H1 (cell line): ENCODE measurements around the gene MMP15. TPM values are rescaled to one million over a fixed set of nuclear protein-coding genes. Genes with fewer than 3 reads are reported as not detected.

Experiments
- CTCF ChIA-PET: fragments of 300-600 bp; sonication (Branson Sonifier 250); formaldehyde crosslinking; loops from one replicate; lab custom pipeline; 2021; ENCODE audit not compliant: partially characterized antibody; lab: Charles Lee
- POLR2A ChIA-PET: fragments of 300-600 bp; sonication (Branson Sonifier 250); formaldehyde crosslinking; loops from one replicate; lab custom pipeline; 2021; ENCODE audit warnings: inconsistent platforms; ENCODE audit not compliant: partially characterized antibody; lab: Charles Lee
- DNase-seq, 2 experiments: peaks; one replicate each; pipeline versions ENCODE4 v3.0.0 to v3.0.0-alpha.2; 2010 to 2022; ENCODE audit warnings: low spot score in 2 of 2, low read depth in 1 of 2, mixed read lengths in 1 of 2
- FAIRE-seq: peaks from 2 replicates; lab custom pipeline; 2011; peaks lifted over from hg19 to GRCh38; lab: Jason Lieb, UNC
- H2AFZ ChIP-seq: 2 replicates; pipeline ENCODE4 v1.8.1; 2012; ENCODE audit warnings: low read length, inconsistent platforms
- H2AK5ac ChIP-seq: 2 replicates; pipeline ENCODE4 v1.6.1; 2013; ENCODE audit warnings: low read depth, low read length
- H2BK120ac ChIP-seq: replicated peaks from 2 replicates; pipeline ENCODE3; 2013; ENCODE audit warnings: low read depth, low read length, inconsistent platforms
- H2BK12ac ChIP-seq: 2 replicates; pipeline ENCODE4 v1.6.1; 2013; ENCODE audit warnings: low read depth, low read length
- H2BK15ac ChIP-seq: 2 replicates; pipeline ENCODE4 v1.6.1; 2013; ENCODE audit warnings: low read length
- H2BK20ac ChIP-seq: 2 replicates; pipeline ENCODE4 v1.6.1; 2013; ENCODE audit warnings: low read length
- H2BK5ac ChIP-seq: 2 replicates; pipeline ENCODE4 v1.6.1; 2013; ENCODE audit warnings: low read depth, low read length
- H3K14ac ChIP-seq: 2 replicates; pipeline ENCODE4 v1.6.1; 2013; ENCODE audit warnings: inconsistent platforms; ENCODE audit not compliant: insufficient read length
- H3K18ac ChIP-seq: 2 replicates; pipeline ENCODE4 v1.6.1; 2013; ENCODE audit warnings: low read length; ENCODE audit errors: extremely low read depth
- H3K23ac ChIP-seq: 2 replicates; pipeline ENCODE4 v1.6.1; 2013; ENCODE audit warnings: inconsistent platforms; ENCODE audit not compliant: insufficient read length
- H3K23me2 ChIP-seq: 2 replicates; pipeline ENCODE4 v1.6.1; 2013; ENCODE audit warnings: low read depth, low read length
- H3K27ac ChIP-seq: 2 replicates; pipeline ENCODE4 v1.6.1; 2011; ENCODE audit warnings: low read depth, low read length, inconsistent platforms
- H3K27me3 ChIP-seq, 4 experiments: replicated peaks in 1 of 4; 1 replicate in 1 of 4; 2 replicates in 3 of 4; pipeline versions ENCODE4 v1.6.1 to v1.8.1; 2011 to 2013; ENCODE audit warnings: low read length in 3 of 4, mild to moderate bottlenecking in 3 of 4, inconsistent platforms in 2 of 4, mixed read lengths in 2 of 4, moderate library complexity in 1 of 4; ENCODE audit not compliant: control insufficient read depth in 3 of 4, insufficient read depth in 3 of 4; ENCODE audit errors: extremely low read depth in 1 of 4
- H3K36me3 ChIP-seq, 4 experiments: 2 replicates each; pipeline versions ENCODE4 v1.6.1 to v1.8.1; 2011 to 2013; ENCODE audit warnings: mild to moderate bottlenecking in 4 of 4, low read length in 3 of 4, moderate library complexity in 2 of 4, control low read depth in 1 of 4, inconsistent platforms in 1 of 4; ENCODE audit not compliant: insufficient read depth in 4 of 4, control insufficient read depth in 2 of 4
- H3K4ac ChIP-seq: replicated peaks from 2 replicates; pipeline ENCODE3; 2013; ENCODE audit warnings: low read length, low read depth, mixed read lengths, inconsistent platforms; ENCODE audit not compliant: insufficient read length
- H3K4me1 ChIP-seq, 4 experiments: replicated peaks in 1 of 4; 1 replicate in 1 of 4; 2 replicates in 3 of 4; pipeline versions ENCODE4 v1.6.1 to v1.8.1; 2011 to 2013; ENCODE audit warnings: low read length in 3 of 4, inconsistent platforms in 2 of 4, mixed read lengths in 1 of 4; ENCODE audit not compliant: insufficient read depth in 4 of 4, control insufficient read depth in 3 of 4
- H3K4me2 ChIP-seq, 2 experiments: 2 replicates each; pipeline versions ENCODE4 v1.6.1 to v1.8.1; 2011 to 2013; ENCODE audit warnings: low read depth in 2 of 2, low read length in 2 of 2, control low read depth in 1 of 2, inconsistent platforms in 1 of 2, mild to moderate bottlenecking in 1 of 2; ENCODE audit not compliant: insufficient read depth in 1 of 2
- H3K4me3 ChIP-seq, 4 experiments: fragments of 200-600, 300-600 bp in 1 of 4; sonication (generic), shearing (Covaris generic), sonication (Bioruptor Twin) in 1 of 4; 2 replicates each; pipeline versions ENCODE4 v1.5.1 to v1.8.1; 2011 to 2016; ENCODE audit warnings: low read length in 4 of 4, low read depth in 3 of 4, control low read depth in 2 of 4, inconsistent platforms in 2 of 4, mild to moderate bottlenecking in 2 of 4, mixed read lengths in 1 of 4, moderate library complexity in 1 of 4; ENCODE audit not compliant: insufficient read depth in 2 of 4; ENCODE audit errors: extremely low read depth in 1 of 4
- H3K56ac ChIP-seq: replicated peaks from 2 replicates; pipeline ENCODE3; 2013; ENCODE audit warnings: low read depth, mild to moderate bottlenecking, mixed read lengths, low read length, inconsistent platforms; ENCODE audit not compliant: insufficient read length
- H3K79me1 ChIP-seq: 2 replicates; pipeline ENCODE4 v1.6.1; 2013; ENCODE audit warnings: low read depth, low read length, control low read depth
- H3K79me2 ChIP-seq, 2 experiments: 2 replicates each; pipeline versions ENCODE4 v1.6.1 to v1.8.1; 2012 to 2013; ENCODE audit warnings: low read length in 2 of 2, mild to moderate bottlenecking in 2 of 2, inconsistent platforms in 1 of 2; ENCODE audit not compliant: insufficient read depth in 2 of 2, control insufficient read depth in 1 of 2
- H3K9ac ChIP-seq, 4 experiments: replicated peaks in 1 of 4; 1 replicate in 1 of 4; 2 replicates in 3 of 4; pipeline versions ENCODE4 v1.6.1 to v1.8.1; 2011 to 2013; ENCODE audit warnings: low read depth in 3 of 4, low read length in 3 of 4, control low read depth in 2 of 4, mild to moderate bottlenecking in 2 of 4, moderate library complexity in 2 of 4, inconsistent platforms in 1 of 4; ENCODE audit errors: extremely low read depth in 1 of 4
- H3K9me3 ChIP-seq, 2 experiments: 2 replicates each; pipeline versions ENCODE4 v1.6.1 to v1.8.1; 2012 to 2013; ENCODE audit warnings: mild to moderate bottlenecking in 2 of 2, moderate library complexity in 2 of 2, control low read depth in 1 of 2, inconsistent platforms in 1 of 2, low read depth in 1 of 2, low read length in 1 of 2, mixed read lengths in 1 of 2; ENCODE audit not compliant: insufficient read depth in 2 of 2
- H4K20me1 ChIP-seq, 2 experiments: replicated peaks in 1 of 2; 2 replicates each; pipeline versions ENCODE3 to v1.8.1; 2011 to 2013; ENCODE audit warnings: inconsistent platforms in 2 of 2, low read length in 2 of 2, mild to moderate bottlenecking in 1 of 2; ENCODE audit not compliant: insufficient read depth in 2 of 2, control insufficient read depth in 1 of 2
- H4K5ac ChIP-seq: 2 replicates; pipeline ENCODE4 v1.6.1; 2013; ENCODE audit warnings: low read length, low read depth, mixed read lengths, inconsistent platforms; ENCODE audit not compliant: insufficient read length
- H4K8ac ChIP-seq: 2 replicates; pipeline ENCODE4 v1.8.0; 2013; ENCODE audit warnings: mild to moderate bottlenecking, moderate library complexity, low read length, inconsistent platforms; ENCODE audit not compliant: insufficient read depth; ENCODE audit errors: extremely low read depth
- H4K91ac ChIP-seq: replicated peaks from 2 replicates; pipeline ENCODE3; 2013; ENCODE audit warnings: low read length, mixed read lengths, inconsistent platforms; ENCODE audit not compliant: insufficient read length
- CTBP2 ChIP-seq: IDR thresholded peaks from 2 replicates; pipeline ENCODE4 v1.7.0; 2011; ENCODE audit warnings: borderline replicate concordance, mild to moderate bottlenecking, moderate library complexity, mixed read lengths, low read length; ENCODE audit not compliant: insufficient read depth, insufficient read length
- KDM1A ChIP-seq: fragments of 200-600, 300-600 bp; sonication (generic); IDR thresholded peaks from 2 replicates; pipeline ENCODE4 v1.7.1; 2016; ENCODE audit warnings: mild to moderate bottlenecking, low read length, borderline replicate concordance
- SRF ChIP-seq: IDR thresholded peaks from 2 replicates; pipeline ENCODE4 v1.6.1; 2011; ENCODE audit warnings: mild to moderate bottlenecking, low read depth, low read length, moderate library complexity
- SUZ12 ChIP-seq: fragments of 200-600 bp; sonication (generic); IDR thresholded peaks from 2 replicates; pipeline ENCODE4 v1.6.1; 2012; ENCODE audit warnings: mild to moderate bottlenecking, inconsistent platforms, low read length, moderate library complexity, mixed read lengths
- TAF7 ChIP-seq: optimal IDR thresholded peaks from 2 replicates; pipeline ENCODE3; 2011; ENCODE audit warnings: low read depth, mild to moderate bottlenecking, inconsistent platforms, low read length, moderate library complexity, borderline replicate concordance
- WGBS, 2 experiments: shearing (Covaris generic) in 1 of 2; methylation state at CpG; one replicate each; pipeline versions ENCODE4 v1.1.6 to v1.1.7; 2013 to 2015; ENCODE audit warnings: low lambda C conversion rate in 2 of 2, mixed read lengths in 2 of 2, inconsistent platforms in 1 of 2, low coverage in 1 of 2, missing lambda C conversion rate in 1 of 2; ENCODE audit not compliant: insufficient replicate concordance in 2 of 2, insufficient coverage in 1 of 2, insufficient read length in 1 of 2; ENCODE audit errors: extremely low coverage in 1 of 2, missing lambda C conversion rate in 1 of 2; 5-methylcytosine and 5-hydroxymethylcytosine counted together
- polyA plus RNA-seq, 7 experiments: library from polyadenylated mRNA; depleted of rRNA in 3 of 7; stranded (reverse) in 5 of 7; unstranded in 2 of 7; fragments of >200 nt in 5 of 7; fragments of 200-250 nt in 2 of 7; gene quantifications; 1 replicate in 5 of 7; 2 replicates in 1 of 7; 4 replicates in 1 of 7; pipeline versions ENCODE4 v1.2.1 to v1.2.3, GENCODE V29; 2011 to 2013; ENCODE audit warnings: missing spikeins in 2 of 7, mixed read lengths in 2 of 7
- total RNA-seq: library from RNA; stranded (reverse); fragmentation: NEBNext Ultra II Directional; extraction: Animal tissue kit (Norgen Biotek cat#: 25700); gene quantifications from 2 replicates; pipeline ENCODE4 v1.2.1, GENCODE V29; 2021
- TF ChIP-seq, protein P1 (sequence below), 3 experiments: IDR thresholded peaks; 1 replicate in 2 of 3; 2 replicates in 1 of 3; pipeline versions ENCODE4 v1.5.1 to v1.6.1; 2011; ENCODE audit warnings: low read length in 3 of 3, mild to moderate bottlenecking in 3 of 3, inconsistent platforms in 2 of 3, low read depth in 1 of 3, moderate library complexity in 1 of 3; ENCODE audit not compliant: insufficient read depth in 1 of 3; ENCODE audit errors: control extremely low read depth in 1 of 3

The MMP15 gene
- total and polyA plus RNA-seq, 2 of the 8 experiments (the other 6 are each of a cell fraction or from before 2014, with no cell fraction given): 38.5 to 42.2 TPM

DNA sequence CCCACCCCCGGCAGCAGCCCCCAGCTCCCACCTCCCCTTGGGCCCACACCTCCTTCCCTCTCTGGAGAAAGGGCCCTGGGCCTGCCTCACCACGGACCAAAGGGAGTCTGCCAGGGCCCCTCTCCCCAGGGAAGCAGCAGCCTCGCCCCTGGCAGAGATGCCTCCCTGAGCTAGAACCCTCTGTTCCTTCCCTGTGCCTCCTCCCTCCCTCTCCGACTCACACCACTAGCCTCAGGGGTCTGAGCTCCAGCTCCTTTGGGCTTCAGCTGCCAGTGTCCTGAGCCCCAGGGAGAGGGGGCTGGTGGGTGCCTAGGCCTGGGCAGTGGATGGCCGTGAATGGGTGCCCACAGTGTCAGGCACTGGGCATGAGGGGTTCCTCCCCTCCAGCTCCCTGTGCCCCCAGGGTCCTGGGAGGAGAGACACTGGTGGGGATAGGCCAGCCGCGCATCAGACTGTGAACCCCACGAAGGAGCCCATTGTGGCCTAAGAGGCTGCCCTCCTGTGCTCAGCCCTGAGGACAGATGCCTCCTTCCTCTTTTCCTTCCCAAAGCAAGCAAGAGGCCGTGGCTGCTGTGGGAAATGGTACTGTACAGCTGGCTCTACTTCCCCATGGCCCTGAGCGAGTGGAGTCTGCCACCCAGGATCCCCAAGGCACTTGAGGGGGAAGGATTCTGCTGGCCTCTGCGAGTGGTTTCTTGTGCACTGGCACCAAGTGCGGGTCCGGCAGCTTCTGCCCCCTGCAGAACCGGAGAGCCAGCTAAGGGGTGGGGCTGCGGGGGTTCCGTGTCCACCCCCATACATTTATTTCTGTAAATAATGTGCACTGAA, 20.7 kb downstream of the MMP15 start:
- WGBS, 2 experiments: 90% methylated on average over 12 of the region's 16 CpGs; no CpG with 5 or more reads in 1 of the 2 experiments
- H4K8ac ChIP-seq: peak overlapping the region; percentile 12; the same call in 1 of the 2 replicates
- no peak overlapping the region for H3K56ac ChIP-seq
- H3K23ac ChIP-seq: no peak overlapping the region
- no peak overlapping the region for H2BK15ac ChIP-seq
- no peak overlapping the region for H3K4me2 ChIP-seq
- H2AFZ ChIP-seq: no peak overlapping the region
- CTCF ChIA-PET: interaction anchor here (0.6 to 5.5 kb wide), 6 partner anchors 8 to 81 kb away, joined by 4 to 57 read pairs (median 12); no protein-coding TSS in a partner anchor
- H3K14ac ChIP-seq: no peak overlapping the region
- H3K27ac ChIP-seq: no peak overlapping the region
- H3K4me1 ChIP-seq: peaks cover 0 to 15% (median 8%) of the 10 kb centered on the region in 4 experiments; a peak in 4 of 7 replicates
- H4K91ac ChIP-seq: no peak overlapping the region
- no peak overlapping the region for H3K9ac ChIP-seq
- no peak for DNase-seq
- no peaks in the 10 kb centered on the region for H3K9me3 ChIP-seq
- H2BK120ac ChIP-seq: no peak overlapping the region
- no peak overlapping the region for H2BK20ac ChIP-seq
- no peak for FAIRE-seq
- no peak overlapping the region for H2BK12ac ChIP-seq
- H3K4ac ChIP-seq: no peak overlapping the region
- H2AK5ac ChIP-seq: no peak overlapping the region
- H3K4me3 ChIP-seq: no peak overlapping the region
- no peak overlapping the region for H3K18ac ChIP-seq
- H3K36me3 ChIP-seq: peaks cover 0 to 19% (median 8%) of the 10 kb centered on the region in 4 experiments; a peak in 5 of 8 replicates
- no peaks in the 10 kb centered on the region for H3K23me2 ChIP-seq
- TF ChIP-seq SRF (no peak), KDM1A (no peak), SUZ12 (no peak), TAF7 (no peak), CTBP2 (no peak)
- TF ChIP-seq, protein P1, sequence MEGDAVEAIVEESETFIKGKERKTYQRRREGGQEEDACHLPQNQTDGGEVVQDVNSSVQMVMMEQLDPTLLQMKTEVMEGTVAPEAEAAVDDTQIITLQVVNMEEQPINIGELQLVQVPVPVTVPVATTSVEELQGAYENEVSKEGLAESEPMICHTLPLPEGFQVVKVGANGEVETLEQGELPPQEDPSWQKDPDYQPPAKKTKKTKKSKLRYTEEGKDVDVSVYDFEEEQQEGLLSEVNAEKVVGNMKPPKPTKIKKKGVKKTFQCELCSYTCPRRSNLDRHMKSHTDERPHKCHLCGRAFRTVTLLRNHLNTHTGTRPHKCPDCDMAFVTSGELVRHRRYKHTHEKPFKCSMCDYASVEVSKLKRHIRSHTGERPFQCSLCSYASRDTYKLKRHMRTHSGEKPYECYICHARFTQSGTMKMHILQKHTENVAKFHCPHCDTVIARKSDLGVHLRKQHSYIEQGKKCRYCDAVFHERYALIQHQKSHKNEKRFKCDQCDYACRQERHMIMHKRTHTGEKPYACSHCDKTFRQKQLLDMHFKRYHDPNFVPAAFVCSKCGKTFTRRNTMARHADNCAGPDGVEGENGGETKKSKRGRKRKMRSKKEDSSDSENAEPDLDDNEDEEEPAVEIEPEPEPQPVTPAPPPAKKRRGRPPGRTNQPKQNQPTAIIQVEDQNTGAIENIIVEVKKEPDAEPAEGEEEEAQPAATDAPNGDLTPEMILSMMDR (IDR thresholded peaks at IDR 0.05; ENCODE audit: control extremely low read depth in 1 of 3, insufficient read depth in 1 of 3, low read depth in 1 of 3, low read length in 3 of 3): no peak
- POLR2A ChIA-PET: interaction anchor here (1.1 to 1.5 kb wide), 4 partner anchors 10 to 83 kb away, joined by 3 to 4 read pairs (median 3); partner anchors contain the start of gene CFAP20
- H4K5ac ChIP-seq: no peak overlapping the region
- no peaks in the 10 kb centered on the region for H3K27me3 ChIP-seq
- H3K79me1 ChIP-seq: no peaks in the 10 kb centered on the region
- no peak overlapping the region for H2BK5ac ChIP-seq
- no peaks in the 10 kb centered on the region for H3K79me2 ChIP-seq
- H4K20me1 ChIP-seq: peaks cover 0 to 1% of the 10 kb centered on the region in 2 experiments
